HEK293 (cell line): ENCODE measurements around the gene ABLIM2.

Experiments
- CTCF ChIA-PET: fragments of 350-600 bp; formaldehyde crosslinking; extraction: SDS; loops from one replicate; lab custom pipeline; 2021; ENCODE audit warnings: antibody characterized with exemption; lab: Yijun Ruan, JAX
- POLR2A ChIA-PET: fragments of 300-600 bp; formaldehyde crosslinking; extraction: SDS; loops from one replicate; lab custom pipeline; 2020; ENCODE audit warnings: antibody characterized with exemption, inconsistent platforms; lab: Yijun Ruan, JAX
- H3K27ac ChIP-seq: fragments of 200-500 bp; sonication (Bioruptor generic); 2 replicates; pipeline ENCODE4 v1.5.1; 2014; ENCODE audit warnings: low read depth, low read length, control low read depth, inconsistent platforms; ENCODE audit errors: extremely low read depth
- H3K36me3 ChIP-seq, 2 experiments: fragments of 200-500 bp in 1 of 2; sonication (Bioruptor generic) in 1 of 2; 1 replicate in 1 of 2; 2 replicates in 1 of 2; pipeline ENCODE4 v1.5.1; 2014 to 2017; ENCODE audit warnings: inconsistent platforms in 2 of 2, low read length in 2 of 2; ENCODE audit not compliant: control insufficient read depth in 2 of 2, insufficient read depth in 1 of 2
- H3K4me1 ChIP-seq: fragments of 200-500 bp; sonication (Bioruptor generic); 2 replicates; pipeline ENCODE4 v1.5.1; 2014; ENCODE audit warnings: mild to moderate bottlenecking, low read length, inconsistent platforms; ENCODE audit not compliant: control insufficient read depth, insufficient read depth
- H3K4me3 ChIP-seq: 2 replicates; pipeline ENCODE4 v1.5.1; 2011; ENCODE audit warnings: low read depth, mild to moderate bottlenecking, control low read depth, low read length, moderate library complexity
- H3K9me3 ChIP-seq: fragments of 200-500 bp; sonication (Bioruptor generic); 2 replicates; pipeline ENCODE4 v1.5.1; 2014; ENCODE audit warnings: low read depth, low read length, inconsistent platforms; ENCODE audit not compliant: control insufficient read depth, insufficient read depth
- BCL11B ChIP-seq: fragments of 450-650 bp; formaldehyde crosslinking; IDR thresholded peaks from 2 replicates; pipeline ENCODE4 v1.5.1; 2016; ENCODE audit warnings: low read depth, missing biosample characterization, missing genetic modification characterization
- EGR2 ChIP-seq: fragments of 450-650 bp; formaldehyde crosslinking; IDR thresholded peaks from 2 replicates; pipeline ENCODE4 v1.5.1; 2016; ENCODE audit warnings: low read depth, missing biosample characterization, missing genetic modification characterization
- FEZF1 ChIP-seq: fragments of 450-650 bp; formaldehyde crosslinking; IDR thresholded peaks from 2 replicates; pipeline ENCODE4 v1.5.1; 2016; ENCODE audit warnings: missing biosample characterization, missing genetic modification characterization
- KLF10 ChIP-seq: fragments of 450-650 bp; IDR thresholded peaks from 2 replicates; pipeline ENCODE4 v1.5.1; 2018; ENCODE audit warnings: missing biosample characterization, mild to moderate bottlenecking, missing genetic modification characterization
- MYNN ChIP-seq: fragments of 450-650 bp; formaldehyde crosslinking; IDR thresholded peaks from 2 replicates; pipeline ENCODE4 v1.5.1; 2016; ENCODE audit warnings: missing biosample characterization, missing genetic modification characterization, borderline replicate concordance
- PRDM1 ChIP-seq: fragments of 450-650 bp; formaldehyde crosslinking; IDR thresholded peaks from 2 replicates; pipeline ENCODE4; 2016; ENCODE audit warnings: missing biosample characterization, missing genetic modification characterization
- TRIM28 ChIP-seq: IDR thresholded peaks from 2 replicates; pipeline ENCODE4 v1.6.1; 2011; ENCODE audit warnings: low read length, control low read depth, borderline replicate concordance
- ZFHX2 ChIP-seq: fragments of 450-650 bp; formaldehyde crosslinking; conservative IDR thresholded peaks from 2 replicates; pipeline ENCODE4 v1.5.1; 2016; ENCODE audit warnings: missing biosample characterization, missing genetic modification characterization
- ZIC2 ChIP-seq: fragments of 450-650 bp; formaldehyde crosslinking; IDR thresholded peaks from 2 replicates; pipeline ENCODE4 v1.5.1; 2016; ENCODE audit warnings: missing biosample characterization, missing genetic modification characterization
- ZNF114 ChIP-seq: fragments of 450-650 bp; formaldehyde crosslinking; IDR thresholded peaks from 2 replicates; pipeline ENCODE4 v1.5.0; 2017; ENCODE audit warnings: missing biosample characterization, missing genetic modification characterization
- ZNF121 ChIP-seq: fragments of 450-650 bp; formaldehyde crosslinking; IDR thresholded peaks from 2 replicates; pipeline ENCODE4 v1.5.1; 2016; ENCODE audit warnings: missing biosample characterization, missing genetic modification characterization
- ZNF16 ChIP-seq: fragments of 450-650 bp; formaldehyde crosslinking; IDR thresholded peaks from 2 replicates; pipeline ENCODE4 v1.5.1; 2016; ENCODE audit warnings: low read depth, missing biosample characterization, missing genetic modification characterization
- ZNF37A ChIP-seq: fragments of 450-650 bp; IDR thresholded peaks from 2 replicates; pipeline ENCODE4 v1.5.1; 2018; ENCODE audit warnings: missing biosample characterization, missing genetic modification characterization
- ZNF416 ChIP-seq: fragments of 450-650 bp; formaldehyde crosslinking; IDR thresholded peaks from 2 replicates; pipeline ENCODE4 v1.5.1; 2016; ENCODE audit warnings: missing biosample characterization, missing genetic modification characterization
- ZNF530 ChIP-seq: fragments of 450-650 bp; formaldehyde crosslinking; IDR thresholded peaks from 2 replicates; pipeline ENCODE4 v1.5.1; 2016; ENCODE audit warnings: low read depth, missing biosample characterization, missing genetic modification characterization
- ZNF596 ChIP-seq: fragments of 450-650 bp; IDR thresholded peaks from 2 replicates; pipeline ENCODE4 v1.5.0; 2018; ENCODE audit warnings: missing biosample characterization, mild to moderate bottlenecking, missing genetic modification characterization, moderate library complexity
- ZNF610 ChIP-seq: fragments of 450-650 bp; formaldehyde crosslinking; IDR thresholded peaks from 2 replicates; pipeline ENCODE4 v1.5.1; 2016; ENCODE audit warnings: missing biosample characterization, missing genetic modification characterization, borderline replicate concordance
- ZNF624 ChIP-seq: fragments of 450-650 bp; formaldehyde crosslinking; IDR thresholded peaks from 2 replicates; pipeline ENCODE4 v1.5.1; 2017; ENCODE audit warnings: missing biosample characterization, missing genetic modification characterization
- ZNF658 ChIP-seq: fragments of 450-650 bp; formaldehyde crosslinking; IDR thresholded peaks from 2 replicates; pipeline ENCODE4; 2016; ENCODE audit warnings: missing biosample characterization, missing genetic modification characterization
- ZNF664 ChIP-seq: fragments of 450-650 bp; formaldehyde crosslinking; IDR thresholded peaks from 2 replicates; pipeline ENCODE4 v1.5.1; 2016; ENCODE audit warnings: missing biosample characterization, missing genetic modification characterization
- ZNF785 ChIP-seq: fragments of 450-650 bp; formaldehyde crosslinking; IDR thresholded peaks from 2 replicates; pipeline ENCODE4 v1.5.1; 2016; ENCODE audit warnings: missing biosample characterization, missing genetic modification characterization
- TF ChIP-seq, protein P1 (sequence below): fragments of 450-650 bp; formaldehyde crosslinking; IDR thresholded peaks from 2 replicates; pipeline ENCODE4 v1.5.1; 2016; ENCODE audit warnings: missing biosample characterization, missing genetic modification characterization
- TF ChIP-seq, protein P2 (sequence below): fragments of 450-650 bp; formaldehyde crosslinking; IDR thresholded peaks from 2 replicates; pipeline ENCODE4 v1.5.1; 2017; ENCODE audit warnings: missing biosample characterization, missing genetic modification characterization
- TF ChIP-seq, protein P3 (sequence below): fragments of 450-650 bp; formaldehyde crosslinking; IDR thresholded peaks from 2 replicates; pipeline ENCODE4 v1.5.1; 2016; ENCODE audit warnings: missing biosample characterization, missing genetic modification characterization
- TF ChIP-seq, protein P4 (sequence below): fragments of 450-650 bp; formaldehyde crosslinking; IDR thresholded peaks from 2 replicates; pipeline ENCODE4 v1.5.1; 2016; ENCODE audit warnings: missing biosample characterization, missing genetic modification characterization

ABLIM2 gene

DNA sequence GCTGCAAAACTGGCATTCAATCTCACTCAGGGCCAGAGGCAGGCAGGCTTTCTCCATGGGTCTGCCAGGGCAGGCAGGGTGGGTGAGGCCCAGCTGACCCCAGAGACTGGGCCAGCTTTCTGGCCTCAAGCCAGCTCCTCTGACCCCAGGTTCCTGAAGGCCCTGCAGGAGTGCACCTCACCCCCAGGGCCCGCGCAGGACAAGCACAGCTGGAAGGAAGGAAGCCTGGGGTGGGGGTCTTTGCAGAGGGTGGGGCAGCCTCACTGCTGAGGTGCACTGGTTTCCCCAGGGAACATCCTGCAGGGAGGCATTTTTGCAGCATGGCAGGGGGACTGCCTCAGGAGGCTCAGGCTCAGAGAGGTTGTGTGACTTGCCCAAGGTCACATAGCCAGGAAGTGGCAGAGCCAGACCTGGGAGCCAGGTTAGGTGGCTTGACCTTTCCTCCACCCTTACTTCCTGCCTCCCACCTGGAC lies 187.4 kb downstream of the ABLIM2 start:
- Histone ChIP-seq H3K4me1 (no peaks in the 10 kb centered on the region), H3K4me3 (no peak overlapping the region)
- CTCF ChIA-PET: no interaction called here

DNA sequence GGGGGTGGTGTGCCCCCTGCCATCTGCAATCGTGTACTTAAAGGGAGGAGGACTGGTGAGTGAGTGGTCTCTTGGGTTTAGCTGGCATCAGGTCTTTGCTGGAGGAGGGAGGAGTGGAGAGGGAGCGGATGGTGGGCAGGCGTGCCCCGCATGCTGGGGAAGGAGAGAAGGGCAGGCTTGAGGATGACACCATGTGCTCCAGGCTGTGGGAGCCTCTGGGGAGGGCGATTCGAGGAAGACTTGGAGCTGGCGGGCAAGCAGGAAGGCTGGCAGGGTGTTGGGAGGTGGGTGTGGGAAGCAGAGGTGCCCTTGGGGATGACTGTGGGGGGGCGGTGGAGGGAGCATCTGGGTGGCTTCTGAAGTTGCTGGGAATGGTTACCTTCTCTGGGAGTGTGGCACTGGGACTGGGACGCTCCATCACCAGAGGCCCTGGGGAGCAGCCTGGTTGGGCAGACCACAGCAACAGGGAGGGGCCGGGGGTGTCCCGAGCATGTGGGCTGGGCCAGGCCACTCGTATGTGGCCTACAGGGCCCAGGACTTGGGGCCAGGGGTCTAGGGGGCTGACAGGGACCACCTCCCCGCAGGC lies 188.2 kb downstream of the ABLIM2 start:
- H3K36me3 ChIP-seq: no peaks in the 10 kb centered on the region
- no peak for TF ChIP-seq ZNF16 (tag by site-specific recombination)
- no peak for TF ChIP-seq ZNF624
- no peak for TF ChIP-seq ZNF121 (tag by site-specific recombination)
- TF ChIP-seq BCL11B (tag by site-specific recombination): no peak
- TF ChIP-seq ZNF610: no peak
- TF ChIP-seq EGR2 (tag by site-specific recombination): peak; percentile 50
- no peak for TF ChIP-seq ZNF664
- TF ChIP-seq, protein P1, sequence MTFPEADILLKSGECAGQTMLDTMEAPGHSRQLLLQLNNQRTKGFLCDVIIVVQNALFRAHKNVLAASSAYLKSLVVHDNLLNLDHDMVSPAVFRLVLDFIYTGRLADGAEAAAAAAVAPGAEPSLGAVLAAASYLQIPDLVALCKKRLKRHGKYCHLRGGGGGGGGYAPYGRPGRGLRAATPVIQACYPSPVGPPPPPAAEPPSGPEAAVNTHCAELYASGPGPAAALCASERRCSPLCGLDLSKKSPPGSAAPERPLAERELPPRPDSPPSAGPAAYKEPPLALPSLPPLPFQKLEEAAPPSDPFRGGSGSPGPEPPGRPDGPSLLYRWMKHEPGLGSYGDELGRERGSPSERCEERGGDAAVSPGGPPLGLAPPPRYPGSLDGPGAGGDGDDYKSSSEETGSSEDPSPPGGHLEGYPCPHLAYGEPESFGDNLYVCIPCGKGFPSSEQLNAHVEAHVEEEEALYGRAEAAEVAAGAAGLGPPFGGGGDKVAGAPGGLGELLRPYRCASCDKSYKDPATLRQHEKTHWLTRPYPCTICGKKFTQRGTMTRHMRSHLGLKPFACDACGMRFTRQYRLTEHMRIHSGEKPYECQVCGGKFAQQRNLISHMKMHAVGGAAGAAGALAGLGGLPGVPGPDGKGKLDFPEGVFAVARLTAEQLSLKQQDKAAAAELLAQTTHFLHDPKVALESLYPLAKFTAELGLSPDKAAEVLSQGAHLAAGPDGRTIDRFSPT (tag by site-specific recombination): peak; percentile 14; the same call in 1 of the 2 replicates
- TF ChIP-seq, protein P2, sequence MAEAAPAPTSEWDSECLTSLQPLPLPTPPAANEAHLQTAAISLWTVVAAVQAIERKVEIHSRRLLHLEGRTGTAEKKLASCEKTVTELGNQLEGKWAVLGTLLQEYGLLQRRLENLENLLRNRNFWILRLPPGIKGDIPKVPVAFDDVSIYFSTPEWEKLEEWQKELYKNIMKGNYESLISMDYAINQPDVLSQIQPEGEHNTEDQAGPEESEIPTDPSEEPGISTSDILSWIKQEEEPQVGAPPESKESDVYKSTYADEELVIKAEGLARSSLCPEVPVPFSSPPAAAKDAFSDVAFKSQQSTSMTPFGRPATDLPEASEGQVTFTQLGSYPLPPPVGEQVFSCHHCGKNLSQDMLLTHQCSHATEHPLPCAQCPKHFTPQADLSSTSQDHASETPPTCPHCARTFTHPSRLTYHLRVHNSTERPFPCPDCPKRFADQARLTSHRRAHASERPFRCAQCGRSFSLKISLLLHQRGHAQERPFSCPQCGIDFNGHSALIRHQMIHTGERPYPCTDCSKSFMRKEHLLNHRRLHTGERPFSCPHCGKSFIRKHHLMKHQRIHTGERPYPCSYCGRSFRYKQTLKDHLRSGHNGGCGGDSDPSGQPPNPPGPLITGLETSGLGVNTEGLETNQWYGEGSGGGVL (tag by site-specific recombination): peak; percentile 34; the same call in 1 of the 2 replicates
- no peak for TF ChIP-seq ZNF596 (tag by site-specific recombination)
- TF ChIP-seq, protein P3, sequence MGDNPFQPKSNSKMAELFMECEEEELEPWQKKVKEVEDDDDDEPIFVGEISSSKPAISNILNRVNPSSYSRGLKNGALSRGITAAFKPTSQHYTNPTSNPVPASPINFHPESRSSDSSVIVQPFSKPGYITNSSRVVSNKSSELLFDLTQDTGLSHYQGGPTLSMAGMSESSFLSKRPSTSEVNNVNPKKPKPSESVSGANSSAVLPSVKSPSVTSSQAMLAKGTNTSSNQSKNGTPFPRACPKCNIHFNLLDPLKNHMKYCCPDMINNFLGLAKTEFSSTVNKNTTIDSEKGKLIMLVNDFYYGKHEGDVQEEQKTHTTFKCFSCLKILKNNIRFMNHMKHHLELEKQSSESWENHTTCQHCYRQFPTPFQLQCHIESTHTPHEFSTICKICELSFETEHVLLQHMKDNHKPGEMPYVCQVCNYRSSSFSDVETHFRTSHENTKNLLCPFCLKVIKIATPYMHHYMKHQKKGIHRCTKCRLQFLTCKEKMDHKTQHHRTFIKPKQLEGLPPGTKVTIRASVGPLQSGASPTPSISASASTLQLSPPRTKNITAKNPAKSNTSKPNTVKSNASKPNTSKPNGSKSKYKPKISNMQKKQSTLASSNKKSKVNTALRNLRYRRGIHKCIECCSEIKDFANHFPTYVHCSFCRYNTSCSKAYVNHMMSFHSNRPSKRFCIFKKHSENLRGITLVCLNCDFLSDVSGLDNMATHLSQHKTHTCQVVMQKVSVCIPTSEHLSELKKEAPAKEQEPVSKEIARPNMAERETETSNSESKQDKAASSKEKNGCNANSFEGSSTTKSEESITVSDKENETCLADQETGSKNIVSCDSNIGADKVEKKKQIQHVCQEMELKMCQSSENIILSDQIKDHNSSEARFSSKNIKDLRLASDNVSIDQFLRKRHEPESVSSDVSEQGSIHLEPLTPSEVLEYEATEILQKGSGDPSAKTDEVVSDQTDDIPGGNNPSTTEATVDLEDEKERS (tag by site-specific recombination): no peak
- peak; percentile 50 for TF ChIP-seq ZFHX2 (tag by site-specific recombination)
- TF ChIP-seq ZNF37A (tag by site-specific recombination): no peak
- TF ChIP-seq, protein P4, sequence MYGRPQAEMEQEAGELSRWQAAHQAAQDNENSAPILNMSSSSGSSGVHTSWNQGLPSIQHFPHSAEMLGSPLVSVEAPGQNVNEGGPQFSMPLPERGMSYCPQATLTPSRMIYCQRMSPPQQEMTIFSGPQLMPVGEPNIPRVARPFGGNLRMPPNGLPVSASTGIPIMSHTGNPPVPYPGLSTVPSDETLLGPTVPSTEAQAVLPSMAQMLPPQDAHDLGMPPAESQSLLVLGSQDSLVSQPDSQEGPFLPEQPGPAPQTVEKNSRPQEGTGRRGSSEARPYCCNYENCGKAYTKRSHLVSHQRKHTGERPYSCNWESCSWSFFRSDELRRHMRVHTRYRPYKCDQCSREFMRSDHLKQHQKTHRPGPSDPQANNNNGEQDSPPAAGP: peak; percentile 96
- no peak for TF ChIP-seq FEZF1 (tag by site-specific recombination)
- no peak for TF ChIP-seq ZNF785 (tag by site-specific recombination)
- TF ChIP-seq MYNN (tag by site-specific recombination): no peak
- no peak for TF ChIP-seq PRDM1
- no peak for TF ChIP-seq ZNF658 (tag by site-specific recombination)
- TF ChIP-seq KLF10: no peak
- TF ChIP-seq TRIM28: no peak
- TF ChIP-seq ZNF530 (tag by site-specific recombination): no peak
- no peak for TF ChIP-seq ZNF416 (tag by site-specific recombination)
- no peak for TF ChIP-seq ZNF114 (tag by site-specific recombination)
- POLR2A ChIA-PET: no interaction called here
- H3K27ac ChIP-seq: no peak overlapping the region
- no peak overlapping the region for H3K4me3 ChIP-seq
- CTCF ChIA-PET: no interaction called here
- H3K9me3 ChIP-seq: no peaks in the 10 kb centered on the region
- H3K4me1 ChIP-seq: no peaks in the 10 kb centered on the region

More for the DNA sequence above, 187.4 kb downstream of the ABLIM2 start:
- Histone ChIP-seq H3K9me3 (no peaks in the 10 kb centered on the region), H3K27ac (no peak overlapping the region), H3K36me3 (no peaks in the 10 kb centered on the region)
- POLR2A ChIA-PET: no interaction called here
- TF ChIP-seq PRDM1: no peak
- peak; percentile 36; the same call in 1 of the 2 replicates for TF ChIP-seq ZIC2 (tag by site-specific recombination)
